Stimulated activated CD8-positive, alpha-beta memory T cell treated with anti-CD3 and anti-CD28 coated beads, Interleukin-12 subunit alpha, Interleukin-12 subunit beta, amount 100 ng/mL, for 4 hours (primary cell): ENCODE measurements around the gene MPG.

Source experiments
- DNase-seq: peaks from one replicate; pipeline ENCODE4 v3.0.0-alpha.2; 2020; ENCODE audit warnings: low read depth

The MPG gene

DNA sequence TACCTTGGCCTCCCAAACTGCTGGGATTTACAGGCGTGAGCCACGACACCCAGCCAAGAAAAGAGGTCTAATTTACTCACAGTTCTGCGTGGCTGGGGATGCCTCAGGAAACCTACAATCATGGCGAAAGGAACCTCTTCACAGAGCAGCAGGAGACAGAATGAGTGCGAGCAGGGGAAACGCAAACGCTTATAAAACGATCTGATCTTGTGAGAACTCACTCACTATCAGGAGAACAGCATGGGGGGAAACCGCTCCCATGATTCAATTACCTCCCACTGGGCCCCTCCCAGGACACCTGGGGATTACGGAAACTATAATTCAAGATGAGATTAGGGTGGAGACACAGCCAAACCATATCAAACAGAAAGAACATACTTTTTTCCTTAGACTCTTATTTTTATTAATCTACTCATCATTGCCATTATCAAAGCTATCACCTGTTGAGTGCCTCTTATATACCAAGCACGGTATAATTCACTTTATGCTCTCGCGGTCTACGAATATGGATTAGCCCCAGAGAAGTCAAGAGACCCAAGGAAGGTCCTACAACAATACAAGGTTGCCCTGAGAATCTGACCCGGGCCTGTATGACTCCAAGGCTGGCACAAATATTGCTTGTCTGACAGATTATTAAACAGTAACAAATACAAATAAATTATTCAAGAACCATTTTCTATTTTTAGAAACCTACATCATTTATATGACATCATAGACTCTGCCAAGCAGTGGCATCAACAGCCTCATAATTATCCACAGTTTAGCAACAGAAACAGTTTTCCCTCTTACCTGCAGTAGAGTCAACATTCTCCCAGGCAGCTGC lies 27.0 kb upstream of the MPG start:
- no peak for DNase-seq

DNA sequence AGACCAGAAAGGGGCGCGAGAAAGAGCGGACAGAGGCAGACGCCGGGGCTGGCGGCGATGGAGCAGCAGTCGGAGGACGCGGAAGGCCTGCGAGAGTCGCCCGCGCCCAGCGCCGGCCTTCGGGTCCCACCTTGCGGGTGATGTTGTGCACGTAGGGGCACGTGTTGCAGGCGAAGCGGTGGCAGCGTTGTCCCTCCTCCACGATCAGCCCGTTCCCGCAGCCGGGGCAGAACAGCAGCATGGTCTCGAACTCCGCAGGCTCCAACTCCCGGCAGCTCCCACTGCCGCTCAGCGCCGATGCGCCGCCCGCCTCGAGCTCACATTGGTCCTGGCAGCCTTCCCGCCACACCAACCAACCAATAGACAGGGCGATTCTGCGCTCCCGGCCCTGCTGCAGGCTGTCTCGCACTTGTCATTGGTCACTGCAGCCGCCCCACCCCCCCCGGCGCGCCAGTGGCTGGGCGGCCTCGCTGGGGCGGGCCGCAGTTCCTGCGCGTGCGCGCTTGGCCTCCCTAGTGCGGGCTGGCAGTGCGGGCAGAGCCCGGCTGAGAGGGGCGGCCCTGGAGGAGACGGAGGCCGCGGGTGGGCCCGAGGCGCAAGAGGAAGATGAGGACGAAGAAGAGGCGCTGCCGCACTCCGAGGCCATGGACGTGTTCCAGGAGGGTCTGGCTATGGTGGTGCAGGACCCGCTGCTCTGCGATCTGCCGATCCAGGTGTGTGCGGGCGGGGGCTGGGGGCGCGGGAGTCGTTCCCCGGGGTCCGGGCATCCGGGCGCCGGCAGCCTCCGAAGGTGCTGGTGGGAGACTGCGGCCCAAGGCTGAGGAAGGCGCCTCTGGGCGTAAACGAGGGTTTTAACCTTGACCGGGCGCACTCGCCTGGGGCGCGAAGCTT lies 24.4 kb upstream of the MPG start, which contains the start of the genes POLR3K and SNRNP25:
Gene POLR3K (minus strand): TSS at position 263 of the 891 bp plus-strand sequence. CDS start 22 bp downstream, at position 241.
Gene SNRNP25 (plus strand): TSS at position 483 of the 891 bp plus-strand sequence. CDS start 189 bp downstream, at position 672.
- peak; percentile 94 for DNase-seq

DNA sequence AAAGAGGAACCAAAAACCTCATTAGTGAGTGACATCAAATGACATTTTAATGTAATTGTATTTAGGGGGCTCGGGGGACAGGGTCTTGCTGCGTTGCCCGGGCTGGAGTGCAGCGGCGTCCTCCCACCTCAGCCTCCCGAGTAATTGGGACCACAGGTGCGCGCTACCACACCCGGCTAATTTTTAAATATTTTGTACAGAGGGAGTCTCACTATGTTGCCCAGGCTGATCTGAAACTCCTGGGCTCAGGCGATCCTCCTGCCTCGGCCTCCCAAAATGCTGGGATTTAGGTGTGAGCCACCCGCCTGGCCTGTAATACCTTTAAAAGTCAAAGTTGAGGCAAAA lies 23.8 kb upstream of the MPG start:
- no peak for DNase-seq

DNA sequence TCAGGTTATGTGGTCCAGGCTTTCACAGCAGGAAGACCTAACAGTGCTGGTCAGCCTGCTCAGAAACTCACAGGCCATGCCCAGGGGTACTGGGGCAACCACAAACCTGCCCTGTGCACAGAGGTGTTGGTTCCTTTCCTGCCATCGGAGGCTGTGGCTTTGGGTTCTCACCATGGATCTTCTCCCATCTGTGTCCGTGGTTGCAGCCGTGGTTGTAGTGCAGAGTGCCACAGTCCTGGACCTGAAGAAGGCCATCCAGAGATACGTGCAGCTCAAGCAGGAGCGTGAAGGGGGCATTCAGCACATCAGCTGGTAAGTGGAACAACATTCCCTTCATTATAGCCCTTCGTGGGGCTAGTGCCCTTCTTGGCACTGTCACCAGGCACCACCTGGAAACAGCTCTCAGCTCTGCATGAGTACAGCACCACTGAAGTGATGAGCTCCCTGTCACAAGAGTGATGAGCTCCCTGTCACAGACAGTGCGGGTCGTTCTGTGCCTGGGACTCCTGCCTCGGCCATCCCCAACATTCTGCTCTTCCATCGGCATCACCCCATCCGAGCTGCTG lies 22.4 kb upstream of the MPG start:
- no peak for DNase-seq

DNA sequence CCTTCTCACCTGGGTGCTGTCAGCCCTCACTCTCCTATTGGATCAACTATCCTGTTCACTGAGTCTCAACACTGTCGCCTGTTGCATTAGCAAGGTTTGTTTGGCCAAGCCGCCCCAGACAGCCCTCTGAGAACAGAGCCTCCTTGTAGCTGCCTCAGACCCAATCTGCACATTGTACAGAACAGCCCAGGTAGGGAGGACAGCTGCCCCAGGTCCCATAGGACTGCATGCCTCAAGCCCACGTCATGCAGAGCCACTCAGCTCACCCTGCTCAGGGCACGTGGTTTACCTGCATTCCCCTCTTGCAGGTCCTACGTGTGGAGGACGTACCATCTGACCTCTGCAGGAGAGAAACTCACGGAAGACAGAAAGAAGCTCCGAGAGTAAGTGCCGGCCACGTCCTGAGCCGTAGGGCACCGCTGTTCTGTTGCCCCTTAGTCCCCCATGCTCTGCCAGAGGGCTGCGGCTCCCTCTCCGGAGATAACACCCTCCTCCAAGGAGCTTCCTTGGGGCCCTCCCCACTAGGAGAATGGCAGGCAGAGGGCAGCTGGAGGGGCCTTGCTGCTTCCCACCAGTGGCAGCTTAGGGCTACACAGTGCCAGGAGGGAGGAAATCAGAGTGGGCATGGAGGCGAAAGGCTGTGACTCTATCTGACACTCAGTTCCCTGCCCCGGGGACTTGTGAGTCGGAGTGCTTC lies 21.6 kb upstream of the MPG start:
- no peak for DNase-seq

DNA sequence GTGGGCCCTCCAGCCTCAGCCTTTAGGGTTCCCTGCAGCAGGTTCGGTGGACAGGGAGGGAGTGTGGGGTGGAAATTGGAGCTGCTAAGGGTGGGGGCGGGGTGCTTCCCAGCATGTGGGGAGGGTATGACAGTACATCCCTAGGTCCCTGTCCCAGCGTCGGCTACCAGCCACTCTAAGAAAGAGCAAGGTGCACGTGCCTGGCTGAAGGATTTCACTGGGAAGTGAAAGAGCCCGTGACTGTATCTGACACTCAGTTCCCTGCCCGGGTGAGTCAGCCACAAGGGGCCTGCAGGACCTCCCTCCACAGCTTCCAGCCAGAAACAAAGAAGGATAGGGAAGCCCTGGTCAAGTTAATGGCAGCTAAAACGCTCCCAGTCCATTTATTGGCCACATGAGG lies 20.3 kb upstream of the MPG start:
- no peak for DNase-seq

DNA sequence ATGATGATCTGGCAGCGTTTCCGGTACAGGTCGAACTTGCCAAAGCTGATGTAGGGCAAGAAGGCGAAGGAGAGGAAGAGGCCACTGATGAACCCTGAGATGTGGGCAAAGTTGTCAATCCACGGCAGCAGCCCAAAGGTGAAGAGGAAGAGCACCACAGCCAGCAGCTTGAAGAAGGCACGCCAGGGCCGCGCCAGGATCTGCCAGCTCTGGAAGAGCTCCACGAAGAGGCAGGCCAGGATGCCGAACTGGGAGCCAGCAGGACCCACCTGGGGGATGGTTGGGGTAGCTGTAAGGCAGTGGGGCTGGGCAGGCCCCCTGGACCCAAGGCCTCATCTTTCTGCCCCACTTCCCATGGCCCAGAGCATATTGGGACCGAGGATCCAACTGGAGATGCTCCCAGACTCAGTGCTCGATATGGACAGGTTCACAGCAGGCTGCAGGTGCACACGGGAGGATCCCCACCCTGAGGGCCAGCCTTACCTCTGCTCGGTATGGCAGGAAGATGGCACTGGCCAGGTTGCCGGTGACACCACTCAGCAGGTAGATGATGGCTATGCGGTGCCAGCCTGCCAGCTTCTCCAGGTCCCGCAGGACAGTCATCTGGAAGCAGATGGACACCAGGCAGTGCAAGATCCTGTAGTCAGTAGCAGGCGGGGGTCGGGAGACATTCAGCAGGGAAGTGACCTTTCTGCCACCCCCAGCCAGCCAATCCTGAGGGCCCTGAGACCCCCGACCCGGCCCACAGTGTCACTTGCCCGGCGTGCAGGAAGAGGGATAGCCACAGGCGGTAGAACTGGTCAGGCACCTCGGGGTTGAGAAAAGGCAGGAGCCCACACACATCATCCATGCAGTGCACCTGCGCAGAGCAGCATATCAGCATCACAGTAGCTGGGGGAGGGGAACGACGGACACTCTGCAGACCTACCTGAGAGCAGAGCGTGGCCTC lies 19.3 kb upstream of the MPG start:
- no peak for DNase-seq

DNA sequence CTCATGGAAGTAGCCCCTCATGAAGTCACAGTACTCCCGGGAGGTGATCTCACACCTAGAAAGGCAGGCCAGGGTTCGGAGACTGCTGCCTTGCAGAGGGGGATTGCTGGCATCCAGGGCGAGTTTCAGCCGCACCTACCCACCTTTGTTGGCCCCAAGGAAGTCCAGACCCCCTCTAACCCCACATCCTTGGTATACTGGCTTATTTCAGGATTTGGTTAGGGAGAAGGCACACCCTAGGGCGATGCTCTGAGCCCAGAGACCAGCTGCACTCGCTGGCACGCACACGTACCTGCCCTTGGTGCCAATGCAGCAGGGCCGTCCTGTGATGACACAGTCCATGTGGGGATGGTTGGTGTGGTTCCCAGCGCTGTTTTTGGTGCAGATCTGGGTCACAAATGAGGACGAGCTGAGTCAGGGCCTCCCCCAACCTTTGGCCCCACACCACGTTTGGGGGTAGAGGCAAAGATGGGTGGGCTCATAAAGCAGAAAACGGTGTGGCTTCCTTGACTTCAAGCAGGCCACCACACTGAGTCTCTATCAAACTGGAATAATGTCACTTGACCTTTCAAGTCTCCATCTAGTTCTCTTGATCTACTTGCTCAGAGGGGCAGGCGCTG lies 18.5 kb upstream of the MPG start:
- no peak for DNase-seq

DNA sequence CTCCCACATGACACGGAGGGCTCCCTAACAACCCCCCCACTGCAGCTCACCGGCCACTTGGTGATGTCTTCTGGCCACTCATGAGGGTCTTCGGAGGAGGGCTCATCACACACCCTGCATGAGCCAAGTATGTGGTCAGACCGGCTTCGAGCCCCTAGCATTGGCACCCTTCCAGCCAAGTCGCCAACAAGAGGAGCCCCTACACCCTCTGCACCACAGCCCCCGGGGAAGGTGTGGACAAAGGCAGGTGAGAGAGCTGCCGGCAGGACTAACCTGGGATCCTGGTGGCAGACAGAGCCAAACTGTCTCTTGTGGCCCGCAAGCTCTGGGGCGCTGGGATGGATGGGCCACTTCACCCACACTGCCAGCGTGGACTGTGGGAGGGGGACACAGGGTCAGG lies 17.9 kb upstream of the MPG start:
- DNase-seq, result no peak

DNA sequence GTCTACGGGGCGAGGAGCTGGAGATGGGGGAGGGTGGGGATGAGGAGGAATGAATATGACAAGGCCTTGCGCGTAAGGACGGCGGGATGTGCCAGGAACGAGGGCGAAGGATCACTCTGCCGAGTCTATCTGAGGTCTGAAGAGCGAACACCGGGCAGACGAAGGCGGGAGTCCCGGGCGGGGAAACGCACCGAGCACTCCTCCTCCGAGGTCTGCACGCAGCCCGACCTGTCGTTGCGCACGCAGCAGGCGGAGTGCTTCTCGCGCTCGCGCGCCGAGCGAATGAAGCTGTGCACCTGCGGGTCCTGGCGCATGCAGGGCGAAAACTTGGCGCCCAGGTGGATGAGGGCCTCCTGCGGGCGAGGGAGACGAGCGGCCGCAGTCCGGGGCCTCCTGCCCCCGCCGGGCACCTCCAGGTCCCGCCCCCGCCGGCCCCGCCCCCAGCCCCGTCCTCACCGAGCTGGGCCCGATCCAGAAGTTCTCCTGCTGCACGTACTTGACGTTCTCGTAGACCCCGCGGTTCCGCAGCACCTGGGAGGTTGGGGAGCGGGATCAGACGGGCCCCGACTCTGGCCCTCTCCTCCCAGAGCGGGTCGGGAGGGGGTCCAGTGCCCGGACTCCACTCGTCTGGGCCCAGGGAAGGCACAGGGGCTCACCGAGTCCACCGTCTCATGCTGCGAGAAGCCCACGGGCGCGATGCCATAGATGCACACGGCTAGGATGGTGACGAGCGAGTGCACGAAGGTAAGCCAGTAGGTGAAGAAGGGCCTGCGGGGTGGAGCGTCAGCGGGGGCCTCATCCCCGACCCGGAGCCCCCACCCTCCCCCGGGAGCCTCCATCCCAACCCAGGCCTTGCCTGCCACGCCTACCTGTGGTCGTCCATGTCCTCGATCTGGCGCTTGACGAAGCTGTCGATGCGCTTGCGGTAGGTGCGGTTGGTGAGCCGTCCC lies 16.8 kb upstream of the MPG start:
- DNase-seq, result no peak

DNA sequence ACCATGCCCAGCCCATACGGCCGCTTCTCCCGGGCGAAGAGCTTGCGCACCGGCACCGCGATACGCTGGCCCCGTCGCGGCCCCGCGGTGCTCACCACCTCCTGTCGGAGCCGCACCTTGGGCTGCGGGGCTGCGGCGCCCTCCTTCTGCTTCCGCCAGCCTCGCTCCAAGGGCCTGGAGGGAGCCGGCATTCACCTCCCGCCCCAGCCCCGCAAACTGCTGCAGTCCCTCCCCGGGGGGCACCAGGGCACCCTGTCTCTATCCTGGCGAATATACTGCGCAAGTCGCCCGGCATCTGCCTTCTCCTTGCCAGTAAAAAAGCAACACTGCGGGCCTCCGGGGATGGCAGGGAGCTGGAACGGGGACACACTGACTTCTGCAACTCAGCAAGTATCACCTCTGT lies 16.1 kb upstream of the MPG start:
- no peak for DNase-seq

DNA sequence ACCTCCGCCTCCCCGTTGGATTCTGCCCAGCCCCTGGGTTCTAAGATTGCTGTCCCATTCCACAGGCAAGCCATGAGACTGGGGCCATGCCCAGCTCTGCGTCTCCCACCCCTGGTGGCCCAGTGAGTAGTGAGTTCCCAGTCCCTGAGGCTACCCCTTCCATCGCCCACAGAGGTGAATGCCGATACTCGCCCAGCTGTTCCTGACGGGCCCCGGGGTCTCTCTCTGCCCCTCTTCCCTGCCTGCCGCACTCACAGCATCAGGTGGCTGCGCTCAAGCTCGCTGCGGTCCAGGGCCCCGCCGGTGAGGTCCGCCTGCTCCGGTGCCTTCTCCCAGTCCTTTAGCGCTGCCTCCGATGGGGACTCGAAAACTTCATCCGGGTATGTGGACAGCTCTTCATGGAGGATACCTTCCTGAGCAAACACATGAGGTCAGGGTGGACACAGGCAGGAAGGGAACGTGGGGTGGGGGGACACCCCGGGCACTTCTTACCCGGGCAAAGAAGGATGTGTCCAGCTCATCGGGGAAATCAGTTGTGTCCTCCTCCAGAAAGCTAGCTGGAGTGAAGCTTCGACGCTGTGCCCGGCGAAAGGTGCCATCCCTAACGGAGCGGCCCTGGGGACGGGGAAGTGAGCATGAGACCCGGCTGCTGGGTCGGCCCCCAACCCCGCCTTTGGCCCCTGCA lies 15.6 kb upstream of the MPG start:
- DNase-seq, result no peak

DNA sequence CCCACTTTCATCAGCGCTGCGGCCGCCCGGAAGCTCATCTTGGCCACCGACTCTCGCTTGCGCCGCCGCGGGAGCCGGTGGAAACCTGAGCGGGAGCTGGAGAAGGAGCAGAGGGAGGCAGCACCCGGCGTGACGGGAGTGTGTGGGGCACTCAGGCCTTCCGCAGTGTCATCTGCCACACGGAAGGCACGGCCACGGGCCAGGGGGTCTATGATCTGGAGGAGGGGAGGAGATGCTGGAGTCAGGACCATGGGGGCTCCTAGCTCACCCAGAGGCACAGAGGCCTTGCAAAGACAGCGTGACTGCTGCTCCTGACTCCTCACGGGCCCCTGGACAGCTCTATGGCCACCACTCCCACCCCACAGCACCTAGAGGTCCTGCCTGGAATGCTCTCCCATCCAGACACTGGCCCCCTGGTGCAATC lies 15.0 kb upstream of the MPG start:
- DNase-seq, result no peak

DNA sequence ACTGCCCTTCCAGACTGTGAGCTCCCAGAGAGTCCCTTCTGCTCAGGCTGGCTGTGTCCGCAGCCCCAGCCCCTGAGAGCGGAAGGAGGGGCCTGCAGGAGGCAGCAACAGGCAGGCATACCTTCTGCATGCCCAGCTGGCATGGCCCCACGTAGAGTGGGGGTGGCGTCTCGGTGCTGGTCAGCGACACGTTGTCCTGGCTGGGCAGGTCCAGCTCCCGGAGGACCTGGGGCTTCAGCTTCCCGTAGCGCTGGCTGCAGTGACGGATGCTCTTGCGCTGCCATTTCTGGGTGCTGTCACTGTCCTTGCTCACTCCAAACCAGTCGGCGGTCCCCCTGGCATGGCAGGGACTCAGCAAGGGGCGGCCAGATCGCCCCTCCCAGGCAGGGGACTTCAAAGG lies 14.6 kb upstream of the MPG start:
- DNase-seq, result no peak

DNA sequence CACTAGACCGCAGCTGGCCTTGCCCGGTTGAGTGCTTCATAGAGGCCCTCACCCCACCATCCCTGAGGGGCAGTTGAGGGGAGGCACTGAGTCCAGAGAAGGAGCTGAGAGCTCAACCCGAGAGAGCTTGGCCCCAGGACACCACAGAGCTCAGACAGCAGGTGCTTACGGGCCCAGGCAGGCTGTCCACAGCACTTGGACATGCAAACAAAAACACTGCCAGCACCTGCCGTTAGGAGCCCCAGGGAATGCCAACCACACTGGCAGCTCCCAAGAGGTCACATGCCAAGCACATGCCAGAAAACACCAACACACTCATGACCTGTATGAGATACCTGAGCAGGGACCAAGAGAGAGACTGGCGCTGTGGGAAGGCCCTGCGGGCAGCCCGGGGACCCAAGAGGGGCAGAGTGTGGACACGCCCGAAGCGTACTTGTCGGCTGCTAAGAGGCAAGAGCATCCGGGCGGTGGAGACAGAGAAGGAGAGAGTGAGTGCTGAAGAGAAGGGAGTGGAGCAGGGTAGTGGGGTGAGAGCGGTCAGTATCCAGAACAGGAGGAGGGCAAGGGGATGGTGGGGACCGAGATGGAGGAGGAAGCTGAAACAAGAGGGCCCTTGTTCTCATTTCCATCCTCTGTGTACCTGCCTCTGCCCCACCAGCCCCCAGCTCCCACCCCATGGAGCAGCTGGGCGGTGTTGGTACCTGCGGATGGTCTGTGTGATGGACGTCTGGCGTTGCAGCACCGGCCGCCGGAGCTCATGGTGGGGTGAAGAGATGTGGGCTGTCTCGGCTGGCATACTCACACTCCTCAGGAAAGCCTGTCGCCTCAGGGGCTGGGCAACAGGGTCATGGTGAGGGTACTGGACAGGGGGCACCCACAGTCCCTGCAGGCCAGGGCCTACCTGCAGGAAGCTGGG lies 13.8 kb upstream of the MPG start:
- no peak for DNase-seq

DNA sequence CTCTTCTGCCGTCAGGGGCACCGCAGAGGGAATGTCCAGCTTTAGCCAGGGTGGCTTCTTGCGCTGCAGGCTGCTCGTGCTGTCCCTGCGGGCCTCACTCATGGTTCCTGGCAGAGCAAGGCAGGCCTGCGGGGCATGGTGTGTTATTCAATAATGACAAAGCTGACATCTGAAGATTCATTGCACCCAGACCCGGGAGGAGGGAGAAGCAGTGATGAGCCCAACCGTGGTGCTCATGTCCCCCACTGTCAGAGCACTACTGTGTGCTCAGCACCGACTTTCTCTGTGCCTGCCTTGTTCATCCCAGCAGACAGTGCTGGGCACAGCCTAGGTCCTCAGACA lies 13.1 kb upstream of the MPG start:
- DNase-seq, result no peak

DNA sequence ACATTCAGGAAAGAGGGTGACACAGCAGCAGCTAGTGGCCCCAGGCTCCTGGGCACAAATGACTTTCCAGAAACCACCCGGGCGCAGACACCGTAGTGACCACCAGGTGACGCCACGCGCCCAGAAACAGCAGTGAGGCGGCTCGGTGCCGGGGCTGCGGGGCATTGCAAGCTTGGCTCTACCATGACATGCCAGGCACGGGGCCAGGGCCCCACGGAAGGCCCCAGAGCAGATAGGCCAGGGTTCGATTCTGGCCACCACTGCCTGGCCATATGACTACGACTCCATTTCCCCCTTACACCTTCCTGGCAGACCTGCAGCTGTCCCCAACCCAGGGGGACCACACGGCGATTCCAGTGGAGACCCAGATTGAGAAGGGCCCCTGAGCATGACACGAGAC lies 12.3 kb upstream of the MPG start:
- peak; percentile 68 for DNase-seq
